K562 treated with DMSO at 1 percent for 4 hours (cell line): Measurements from ENCODE around the gene OR5P2. TPM values are rescaled to one million over a fixed set of nuclear protein-coding genes. Genes with fewer than 3 reads are reported as not detected.

Experiments
- total RNA-seq: library from RNA; unstranded; fragments of 300-600 nt; gene quantifications from 2 replicates; pipeline ENCODE4 v1.2.3, GENCODE V29; 2022; ENCODE audit not compliant: insufficient read depth

Gene OR5P2, protein sequence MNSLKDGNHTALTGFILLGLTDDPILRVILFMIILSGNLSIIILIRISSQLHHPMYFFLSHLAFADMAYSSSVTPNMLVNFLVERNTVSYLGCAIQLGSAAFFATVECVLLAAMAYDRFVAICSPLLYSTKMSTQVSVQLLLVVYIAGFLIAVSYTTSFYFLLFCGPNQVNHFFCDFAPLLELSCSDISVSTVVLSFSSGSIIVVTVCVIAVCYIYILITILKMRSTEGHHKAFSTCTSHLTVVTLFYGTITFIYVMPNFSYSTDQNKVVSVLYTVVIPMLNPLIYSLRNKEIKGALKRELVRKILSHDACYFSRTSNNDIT
- not detected in 2 replicates for total RNA-seq

DNA sequence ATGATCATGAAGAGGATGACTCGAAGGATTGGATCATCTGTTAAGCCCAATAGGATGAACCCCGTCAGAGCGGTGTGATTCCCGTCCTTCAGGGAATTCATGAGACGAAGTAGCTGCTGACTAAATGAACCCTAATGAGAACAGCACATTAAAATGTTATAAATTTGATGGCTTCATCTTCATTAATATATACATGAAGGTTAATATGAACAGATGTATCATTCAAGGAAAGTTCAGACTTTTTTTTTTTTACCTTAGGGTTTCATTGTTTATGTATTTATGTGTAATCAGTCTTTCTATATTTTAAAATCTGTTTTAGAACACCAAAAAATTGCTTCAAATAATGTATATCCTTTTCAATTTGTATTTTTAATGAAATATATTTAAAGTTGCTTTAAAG is at the start of gene OR5P2:
OR5P2 (minus strand) TSS at position 101 of the 400 bp plus-strand sequence; CDS start at position 101, 0 bp downstream.

DNA sequence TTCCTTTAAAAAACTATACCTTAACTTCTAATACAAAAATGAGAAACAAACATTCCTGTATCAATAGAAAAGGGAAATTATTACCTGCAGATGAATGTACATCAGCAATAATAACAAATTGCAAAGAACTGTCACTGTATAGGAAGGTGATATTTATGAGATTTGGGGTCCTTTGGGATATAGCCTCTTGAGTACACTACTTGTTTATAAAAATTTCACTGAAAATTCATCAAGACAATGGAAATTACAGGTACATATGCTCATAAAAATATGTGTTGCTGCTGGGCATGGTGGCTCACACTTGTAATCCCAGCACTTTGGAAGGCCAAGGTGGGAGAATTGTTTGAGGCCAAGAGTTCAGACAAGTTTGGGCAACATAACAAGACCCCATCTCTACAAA is 34.0 kb upstream of the OR5P2 start, which contains the start of gene OR5P3:
OR5P3 (minus strand) TSS at position 101 of the 400 bp plus-strand sequence.

Other genes with a start within 250 kb of the OR5P2 start
- 4.1 and 5.5 TPM in 2 replicates for gene CYB5R2, start 123.4 kb downstream of the OR5P2 start, total RNA-seq
- gene OVCH2, start 90.5 kb downstream of the OR5P2 start, total RNA-seq = not detected in 2 replicates
- gene OR5P3, start 33.9 kb upstream of the OR5P2 start, total RNA-seq = not detected in 2 replicates
- not detected in 2 replicates for gene OR10A6, start 134.3 kb upstream of the OR5P2 start, total RNA-seq
- not detected in 2 replicates for gene OR10A3, start 144.8 kb upstream of the OR5P2 start, total RNA-seq
- not detected in 2 replicates for gene NLRP10, start 168.5 kb upstream of the OR5P2 start, total RNA-seq
- 717 and 791 TPM in 2 replicates for gene EIF3F, start 190.4 kb upstream of the OR5P2 start, total RNA-seq